Erythroblast (primary cell): Measurements from ENCODE around the gene RET.

Experiments
- GATA1 ChIP-seq: IDR thresholded peaks from 2 replicates; pipeline ENCODE4 v1.6.1; 2011; ENCODE audit warnings: low read depth, mild to moderate bottlenecking, control low read depth, low read length, moderate library complexity
- POLR2A ChIP-seq: IDR thresholded peaks from 2 replicates; pipeline ENCODE4 v1.6.1; 2011; ENCODE audit warnings: mild to moderate bottlenecking, low read length

- no peak for TF ChIP-seq POLR2A
- no peak for TF ChIP-seq GATA1
Observed at GRCh38 chr10:43074827-43075611, 1.9 kb upstream of the RET start.
